IPS DF 6.9 (cell line): ENCODE results near the gene RECQL5.

ENCODE experiments used
- DNase-seq: peaks from one replicate; pipeline ENCODE4 v3.0.0-alpha.2; 2013; ENCODE audit warnings: low read depth, low spot score
- H3K27ac ChIP-seq: one replicate; pipeline ENCODE4 v1.5.1; 2013; ENCODE audit warnings: low read length, control low read depth
- H3K27me3 ChIP-seq: 2 replicates; pipeline ENCODE4 v1.6.1; 2013; ENCODE audit warnings: mild to moderate bottlenecking, low read length; ENCODE audit not compliant: control insufficient read depth, insufficient read depth
- H3K36me3 ChIP-seq: 2 replicates; pipeline ENCODE4 v1.6.1; 2013; ENCODE audit warnings: low read length; ENCODE audit not compliant: control insufficient read depth, insufficient read depth
- H3K4me1 ChIP-seq: 2 replicates; pipeline ENCODE4 v1.6.1; 2013; ENCODE audit warnings: low read length; ENCODE audit not compliant: control insufficient read depth, insufficient read depth
- H3K4me3 ChIP-seq: 2 replicates; pipeline ENCODE4 v1.5.1; 2013; ENCODE audit warnings: mild to moderate bottlenecking, low read length
- H3K9me3 ChIP-seq: 2 replicates; pipeline ENCODE4 v1.6.1; 2013; ENCODE audit warnings: low read length, inconsistent platforms; ENCODE audit not compliant: control insufficient read depth, insufficient read depth
- WGBS: extraction: QIAGEN DNeasy Blood & Tissue Kit; methylation state at CpG from one replicate; pipeline ENCODE4 v1.1.7; 2013; ENCODE audit warnings: mixed read lengths, missing lambda C conversion rate; ENCODE audit not compliant: insufficient read length, insufficient coverage; 5-methylcytosine and 5-hydroxymethylcytosine counted together

RECQL5 gene

DNA sequence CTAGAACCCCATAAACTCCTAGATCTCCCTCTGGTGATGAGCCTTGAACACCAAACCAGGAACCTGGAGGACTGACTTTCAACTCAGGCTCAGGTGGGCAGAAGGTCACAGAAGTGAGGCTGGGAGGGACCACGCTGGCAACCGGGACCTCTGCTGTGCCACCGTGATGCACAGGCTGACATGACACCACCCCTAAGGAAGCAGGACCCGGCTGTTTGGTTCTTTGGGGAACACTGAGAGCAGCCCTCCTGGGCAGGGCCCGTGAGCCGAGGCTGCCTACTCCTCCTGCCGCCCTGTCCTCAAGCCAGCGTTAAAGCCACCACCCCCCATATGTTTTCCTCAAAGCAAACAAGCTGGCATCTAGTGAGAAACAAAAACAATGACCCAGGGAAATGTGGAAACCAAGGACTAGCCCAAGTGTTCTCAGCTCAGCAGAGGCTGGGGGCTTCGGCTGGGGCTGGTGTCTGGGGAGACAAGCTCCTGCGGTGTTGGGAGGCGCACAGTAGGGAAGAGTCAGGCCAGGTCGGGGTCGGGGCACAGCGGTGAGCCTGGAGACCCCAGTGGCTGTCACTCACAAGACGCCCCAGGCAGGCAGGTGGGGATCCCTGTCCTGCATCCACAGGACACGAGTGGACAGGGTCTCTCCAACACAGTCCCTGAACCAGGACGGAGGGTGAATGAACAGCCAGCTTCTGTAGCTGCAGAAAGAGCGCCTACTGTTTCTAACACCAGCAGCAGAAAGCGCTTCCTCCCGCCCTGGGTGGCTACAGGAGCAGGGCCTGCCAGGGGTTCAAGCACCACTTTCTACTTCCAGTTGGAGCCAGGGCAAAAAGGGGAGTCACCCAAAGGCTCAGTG, 32.0 kb downstream of the RECQL5 start:
- Histone ChIP-seq H3K36me3 (peaks cover 2% of the 10 kb centered on the region; the same call in 1 of the 2 replicates), H3K27me3 (no peaks in the 10 kb centered on the region), H3K4me3 (no peak overlapping the region), H3K27ac (no peak overlapping the region), H3K9me3 (no peaks in the 10 kb centered on the region), H3K4me1 (peaks cover 5% of the 10 kb centered on the region)
- DNase-seq, result no peak
- no CpG with 5 or more reads among the region's 20 CpGs for WGBS

GRCh38 chr17:75634376-75634740, 32.6 kb downstream of the RECQL5 start:
- H3K36me3 ChIP-seq, result no peaks in the 10 kb centered on the region; the same call in 1 of the 2 replicates
- no peak for DNase-seq
- no CpG with 5 or more reads among the region's 9 CpGs for WGBS
- no peak overlapping the region for H3K27ac ChIP-seq
- H3K4me3 ChIP-seq, result no peak overlapping the region
- peaks cover 5% of the 10 kb centered on the region for H3K4me1 ChIP-seq
- no peaks in the 10 kb centered on the region for H3K9me3 ChIP-seq
- H3K27me3 ChIP-seq, result no peaks in the 10 kb centered on the region

DNA sequence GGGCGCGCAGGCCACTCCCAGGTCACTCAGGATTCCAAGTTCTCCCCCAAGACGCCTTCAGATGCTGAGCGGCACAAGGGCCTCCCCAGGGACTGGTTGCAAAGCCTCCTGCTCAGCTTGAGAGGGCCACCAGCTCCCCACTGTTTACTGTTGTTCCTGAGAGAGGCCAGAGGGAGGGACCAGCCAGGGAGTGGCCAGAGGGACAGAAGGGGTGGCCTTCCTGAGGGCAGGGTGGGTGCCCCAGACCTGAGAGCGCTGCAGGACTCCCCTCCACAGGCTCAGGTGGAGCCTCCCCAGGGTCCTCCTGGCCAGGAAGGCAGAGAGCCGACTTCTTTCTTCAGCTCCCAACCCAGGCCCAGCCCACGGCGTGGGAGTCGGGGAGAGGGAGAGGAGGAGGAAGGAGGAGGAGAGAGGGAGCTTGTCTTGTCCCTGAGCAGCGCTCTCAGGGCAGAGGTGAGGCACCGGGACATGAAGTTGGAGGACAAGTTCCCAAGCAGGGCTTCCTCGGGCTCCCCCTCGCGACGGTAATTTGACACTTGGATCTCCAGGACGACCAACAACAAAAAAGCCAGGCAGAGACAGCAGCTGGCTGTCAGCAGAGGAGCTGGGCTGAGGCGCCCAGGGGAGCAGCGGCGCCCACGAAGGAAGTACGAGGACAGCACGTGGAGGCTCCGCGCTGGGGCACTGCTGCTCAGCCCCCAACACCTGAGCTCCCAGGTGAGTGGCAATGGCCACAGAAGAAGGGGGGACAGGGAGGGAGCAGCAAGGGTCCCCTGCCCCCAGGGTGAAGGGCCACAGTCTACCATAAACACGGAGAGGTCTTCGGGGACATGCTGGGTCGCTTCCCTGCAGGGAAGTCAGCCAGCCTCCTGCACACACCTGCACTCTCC, 33.2 kb downstream of the RECQL5 start:
- DNase-seq, result peak; percentile 76

DNA sequence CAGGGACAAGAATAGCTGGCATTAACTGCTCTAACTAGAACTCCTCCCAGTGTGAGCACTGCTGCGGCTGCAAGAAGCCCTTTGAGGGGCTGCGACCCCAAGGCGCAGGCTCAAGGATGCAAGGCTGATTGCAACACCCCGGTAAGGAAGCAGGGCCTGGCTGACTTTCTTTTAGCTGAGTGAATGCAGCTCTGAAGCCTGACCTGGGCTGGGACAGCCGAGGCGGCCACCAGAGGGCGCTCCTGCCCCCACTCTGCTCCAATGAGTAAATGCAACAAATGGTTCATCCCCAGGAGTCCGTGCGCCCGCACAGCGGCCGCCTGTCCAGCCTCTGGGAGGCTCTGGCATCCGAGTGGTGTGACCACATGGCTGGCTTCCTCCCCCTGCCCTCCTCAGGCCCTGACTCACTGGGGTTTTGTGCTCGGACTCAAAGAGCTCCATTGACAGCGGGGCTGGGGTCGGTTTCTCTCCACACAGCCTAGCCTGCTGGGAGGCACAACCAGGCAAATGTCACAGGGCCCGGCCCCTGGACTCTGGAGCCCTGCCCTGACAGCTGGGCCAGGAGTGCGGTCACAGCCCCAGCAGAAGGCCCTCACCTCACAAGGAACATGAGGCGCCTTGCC, 34.0 kb downstream of the RECQL5 start, which contains the start of gene SMIM5:
SMIM5 (plus strand) TSS at position 572 of the 623 bp plus-strand sequence. CDS start 6,768 bp downstream, outside the sequence.
- no peak within 1 kb of the TSS for H3K27ac ChIP-seq
- no peak within 1 kb of the TSS for H3K4me3 ChIP-seq
- WGBS, result no CpG with 5 or more reads among the region's 19 CpGs

More for the DNA sequence above, 33.2 kb downstream of the RECQL5 start:
- Histone ChIP-seq H3K4me3 (no peak overlapping the region), H3K27me3 (no peaks in the 10 kb centered on the region), H3K27ac (no peak overlapping the region), H3K4me1 (peaks cover 5% of the 10 kb centered on the region), H3K9me3 (no peaks in the 10 kb centered on the region), H3K36me3 (no peaks in the 10 kb centered on the region; the same call in 1 of the 2 replicates)
- WGBS, result no CpG with 5 or more reads among the region's 27 CpGs

GRCh38 chr17:75632428-75632827, 34.5 kb downstream of the RECQL5 start:
- no peak for DNase-seq
- Histone ChIP-seq H3K27me3 (no peaks in the 10 kb centered on the region), H3K4me3 (no peak overlapping the region), H3K27ac (no peak overlapping the region), H3K36me3 (no peaks in the 10 kb centered on the region; the same call in 1 of the 2 replicates), H3K9me3 (no peaks in the 10 kb centered on the region), H3K4me1 (peaks cover 5% of the 10 kb centered on the region)
- no CpG with 5 or more reads among the region's 12 CpGs for WGBS

More for the DNA sequence above, 34.0 kb downstream of the RECQL5 start, which contains the start of gene SMIM5:
- Histone ChIP-seq H3K36me3 (no peaks in the 10 kb centered on the region; the same call in 1 of the 2 replicates), H3K4me1 (peaks cover 5% of the 10 kb centered on the region), H3K27me3 (no peaks in the 10 kb centered on the region), H3K9me3 (no peaks in the 10 kb centered on the region)
- DNase-seq, result peak; percentile 58

- no CpG with 5 or more reads among the region's 27 CpGs for WGBS
- Histone ChIP-seq H3K4me1 (peaks cover 5% of the 10 kb centered on the region), H3K9me3 (no peaks in the 10 kb centered on the region), H3K27me3 (no peaks in the 10 kb centered on the region), H3K27ac (no peak overlapping the region), H3K4me3 (no peak overlapping the region), H3K36me3 (no peaks in the 10 kb centered on the region; the same call in 1 of the 2 replicates)
- no peak for DNase-seq
Observed at GRCh38 chr17:75631353-75631752, 35.6 kb downstream of the RECQL5 start.

DNA sequence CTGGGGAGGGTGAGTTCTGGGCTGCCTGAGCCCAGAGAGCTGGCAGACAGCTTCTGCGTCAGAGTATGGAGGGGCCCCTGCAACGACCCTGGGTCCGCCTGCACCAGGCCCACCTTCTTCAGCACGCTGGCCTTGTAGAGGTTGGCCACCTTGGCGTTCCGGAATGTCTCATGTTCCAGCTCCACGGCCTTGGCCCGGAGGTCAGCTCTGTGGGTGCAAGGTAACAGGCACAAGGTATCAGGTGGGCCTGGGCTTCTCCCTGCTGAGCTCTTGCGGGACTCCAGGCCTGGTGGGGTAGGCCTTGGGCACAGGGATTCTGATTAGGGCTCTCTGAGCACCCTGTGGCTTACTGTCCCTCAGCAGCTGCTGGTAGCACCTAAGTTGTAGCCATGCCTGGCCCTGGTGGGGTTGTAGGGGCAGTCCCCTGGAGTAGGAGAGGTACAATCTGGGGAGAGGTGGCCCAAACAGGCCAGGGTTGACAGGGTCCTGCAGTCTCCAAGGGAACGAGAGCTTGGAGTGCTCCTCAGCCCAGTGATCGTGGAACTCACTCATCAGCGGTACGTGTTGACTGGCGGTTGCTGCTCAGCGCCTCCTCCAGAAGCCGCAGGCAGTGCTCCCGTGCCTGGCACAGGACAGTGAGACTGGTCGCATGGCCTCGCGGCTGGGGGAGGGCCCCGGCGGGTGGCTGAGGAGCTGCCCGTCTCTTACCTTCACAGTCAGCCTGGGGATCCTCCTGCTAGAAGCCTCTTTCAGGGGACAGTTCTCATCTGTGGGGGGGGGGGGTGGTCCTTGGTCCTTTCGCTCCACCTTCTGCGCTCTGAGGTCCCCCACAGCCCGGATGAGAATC, 36.7 kb downstream of the RECQL5 start:
- Histone ChIP-seq H3K4me1 (peaks cover 7% of the 10 kb centered on the region; the same call in 1 of the 2 replicates), H3K27me3 (no peaks in the 10 kb centered on the region)

GRCh38 chr17:75629157-75629556, 37.8 kb downstream of the RECQL5 start:
- no CpG with 5 or more reads among the region's 14 CpGs for WGBS
- peaks cover 6% of the 10 kb centered on the region; the same call in 1 of the 2 replicates for H3K4me1 ChIP-seq
- H3K9me3 ChIP-seq, result no peaks in the 10 kb centered on the region
- no peak overlapping the region for H3K27ac ChIP-seq
- DNase-seq, result no peak
- no peaks in the 10 kb centered on the region for H3K27me3 ChIP-seq
- no peaks in the 10 kb centered on the region; the same call in 1 of the 2 replicates for H3K36me3 ChIP-seq
- no peak overlapping the region for H3K4me3 ChIP-seq

More for the DNA sequence above, 36.7 kb downstream of the RECQL5 start:
- Histone ChIP-seq H3K36me3 (no peaks in the 10 kb centered on the region; the same call in 1 of the 2 replicates), H3K27ac (no peak overlapping the region), H3K4me3 (no peak overlapping the region), H3K9me3 (no peaks in the 10 kb centered on the region)
- WGBS, result no CpG with 5 or more reads among the region's 26 CpGs
- DNase-seq, result no peak

GRCh38 chr17:75628425-75628824, 38.5 kb downstream of the RECQL5 start:
- no peaks in the 10 kb centered on the region for H3K27me3 ChIP-seq
- no peak for DNase-seq
- no peaks in the 10 kb centered on the region; the same call in 1 of the 2 replicates for H3K36me3 ChIP-seq
- no peak overlapping the region for H3K4me3 ChIP-seq
- WGBS, result no CpG with 5 or more reads among the region's 6 CpGs
- no peaks in the 10 kb centered on the region for H3K9me3 ChIP-seq
- no peak overlapping the region for H3K27ac ChIP-seq
- H3K4me1 ChIP-seq, result 0 out of 2 replicates have a peak, but pooled peaks cover 4% of the 10 kb centered on the region
